CD14-positive monocyte (primary cell): ENCODE data around the gene PSMG1. TPM values are rescaled to one million over a fixed set of nuclear protein-coding genes. Genes with fewer than 3 reads are reported as not detected.

ENCODE experiments used
- DNase-seq, 3 donors: peaks; one replicate each; pipeline ENCODE4 v3.0.0-alpha.2; 2011 to 2022
- H2AFZ ChIP-seq: 2 replicates; pipeline ENCODE4 v1.6.0; 2012; ENCODE audit warnings: mild to moderate bottlenecking, low read depth, low read length, inconsistent platforms; ENCODE audit not compliant: insufficient read depth, poor library complexity, severe bottlenecking
- H3K27ac ChIP-seq, 2 donors: 1 replicate in 1 of 2; 2 replicates in 1 of 2; pipeline ENCODE4 v1.5.1; 2012 to 2013; ENCODE audit warnings: low read length in 2 of 2, control low read depth in 1 of 2, inconsistent platforms in 1 of 2, low read depth in 1 of 2, mild to moderate bottlenecking in 1 of 2
- H3K27me3 ChIP-seq, 2 donors: one replicate each; pipeline versions ENCODE4 v1.6.0 to v1.6.1; 2011 to 2013; ENCODE audit warnings: low read length in 2 of 2; ENCODE audit not compliant: control insufficient read depth in 2 of 2, insufficient read depth in 2 of 2
- H3K36me3 ChIP-seq, 2 donors: replicated peaks in 1 of 2; 1 replicate in 1 of 2; 2 replicates in 1 of 2; pipeline versions ENCODE4 v1.5.1 to v1.6.1; 2012 to 2013; ENCODE audit warnings: low read length in 2 of 2, control low read depth in 1 of 2, inconsistent platforms in 1 of 2, mild to moderate bottlenecking in 1 of 2; ENCODE audit not compliant: insufficient read depth in 2 of 2, control insufficient read depth in 1 of 2
- H3K4me1 ChIP-seq, 2 donors: 1 replicate in 1 of 2; 2 replicates in 1 of 2; pipeline versions ENCODE4 v1.5.1 to v1.6.1; 2012 to 2013; ENCODE audit warnings: low read length in 2 of 2, control low read depth in 1 of 2, inconsistent platforms in 1 of 2, mild to moderate bottlenecking in 1 of 2, moderate library complexity in 1 of 2; ENCODE audit not compliant: insufficient read depth in 2 of 2, control insufficient read depth in 1 of 2
- H3K4me2 ChIP-seq: replicated peaks from 2 replicates; pipeline ENCODE3; 2012; ENCODE audit warnings: low read length, moderate library complexity, mild to moderate bottlenecking; ENCODE audit not compliant: poor library complexity, severe bottlenecking; ENCODE audit errors: extremely low read depth
- H3K4me3 ChIP-seq, 3 experiments: fragments of 200-600 bp in 1 of 3; sonication (generic) in 1 of 3; replicated peaks in 1 of 3; 1 replicate in 2 of 3; 2 replicates in 1 of 3; pipeline ENCODE4 v1.5.1; 2011 to 2013; ENCODE audit warnings: low read length in 3 of 3, mild to moderate bottlenecking in 3 of 3, control low read depth in 2 of 3, low read depth in 2 of 3, inconsistent platforms in 1 of 3, moderate library complexity in 1 of 3
- H3K79me2 ChIP-seq: 2 replicates; pipeline ENCODE4 v1.6.0; 2012; ENCODE audit warnings: mild to moderate bottlenecking, control low read depth, inconsistent platforms, low read length, moderate library complexity; ENCODE audit not compliant: insufficient read depth
- H3K9ac ChIP-seq: 2 replicates; pipeline ENCODE4 v1.6.0; 2017; ENCODE audit warnings: low read length, mild to moderate bottlenecking; ENCODE audit not compliant: insufficient read depth, poor library complexity, severe bottlenecking
- H3K9me3 ChIP-seq, 2 donors: replicated peaks in 1 of 2; 1 replicate in 1 of 2; 2 replicates in 1 of 2; pipeline versions ENCODE4 v1.5.1 to v1.6.1; 2012 to 2013; ENCODE audit warnings: low read length in 2 of 2, control low read depth in 1 of 2; ENCODE audit not compliant: control insufficient read depth in 1 of 2, insufficient read depth in 1 of 2
- H4K20me1 ChIP-seq: 2 replicates; pipeline ENCODE4 v1.6.0; 2012; ENCODE audit warnings: mild to moderate bottlenecking, low read length, control low read depth, moderate library complexity; ENCODE audit not compliant: insufficient read depth
- H3K27ac Mint-ChIP-seq, 7 donors: one replicate each; pipeline ENCODE4 v1.8.0; 2020; ENCODE audit warnings: mild to moderate bottlenecking in 7 of 7, mixed read lengths in 7 of 7, moderate library complexity in 6 of 7, inconsistent platforms in 2 of 7
- H3K27me3 Mint-ChIP-seq, 3 donors: one replicate each; pipeline ENCODE4 v1.8.0; 2021 to 2022; ENCODE audit warnings: low read depth in 3 of 3, mild to moderate bottlenecking in 3 of 3, mixed read lengths in 3 of 3, moderate library complexity in 3 of 3, inconsistent platforms in 1 of 3
- H3K36me3 Mint-ChIP-seq, 2 donors: one replicate each; pipeline ENCODE4 v1.8.0; 2020; ENCODE audit warnings: mixed read lengths in 2 of 2, inconsistent platforms in 1 of 2, mild to moderate bottlenecking in 1 of 2
- H3K4me1 Mint-ChIP-seq: one replicate; pipeline ENCODE4 v1.8.0; 2020; ENCODE audit warnings: mild to moderate bottlenecking, mixed read lengths
- H3K4me3 Mint-ChIP-seq, 2 donors: one replicate each; pipeline ENCODE4 v1.8.0; 2020; ENCODE audit warnings: mild to moderate bottlenecking in 2 of 2, mixed read lengths in 2 of 2, moderate library complexity in 1 of 2
- H3K9me3 Mint-ChIP-seq, 7 donors: one replicate each; pipeline ENCODE4 v1.8.0; 2020 to 2022; ENCODE audit warnings: mixed read lengths in 7 of 7, mild to moderate bottlenecking in 6 of 7, moderate library complexity in 6 of 7, inconsistent platforms in 2 of 7
- CTCF ChIP-seq: fragments of 200-600 bp; IDR thresholded peaks from one replicate; pipeline ENCODE4 v1.8.0; 2022; ENCODE audit warnings: antibody characterized with exemption, mild to moderate bottlenecking
- WGBS: methylation state at CpG from one replicate; pipeline ENCODE4 v1.1.5; 2013; ENCODE audit warnings: missing lambda C conversion rate; ENCODE audit not compliant: insufficient coverage; 5-methylcytosine and 5-hydroxymethylcytosine counted together
- intact Hi-C, 2 donors: fragments of 100-400 bp; cut with micrococcal nuclease; formaldehyde crosslinking; loops; one replicate each; pipeline versions ENCODE4 v1.15.0 to v1.15.1; 2023
- polyA plus RNA-seq, 3 donors: library from polyadenylated mRNA; depleted of rRNA in 1 of 3; unstranded in 2 of 3; stranded (reverse) in 1 of 3; fragments of 300-500 nt in 2 of 3; fragments of >200 nt in 1 of 3; fragmentation: Illumina TruSeq in 2 of 3; gene quantifications; 1 replicate in 2 of 3; 2 replicates in 1 of 3; pipeline ENCODE4 v1.2.3, GENCODE V29; 2012 to 2021

The PSMG1 gene
- polyA plus RNA-seq, 3 donors: 8.5 to 29.2 (median 26.2) TPM

- DNase-seq: no peak
- Histone ChIP-seq H4K20me1 (no peaks in the 10 kb centered on the region), H3K9me3 (no peaks in the 10 kb centered on the region), H3K36me3 (no peaks in the 10 kb centered on the region), H3K27me3 (no peaks in the 10 kb centered on the region), H3K4me3 (no peak overlapping the region), H3K27ac (no peak overlapping the region), H3K4me2 (no peak overlapping the region), H2AFZ (no peak overlapping the region), H3K4me1 (no peaks in the 10 kb centered on the region), H3K9ac (no peak overlapping the region), H3K79me2 (no peaks in the 10 kb centered on the region)
- H3K4me3 Mint-ChIP-seq: no peak overlapping the region
- WGBS: 100% methylated on average over 2 of the region's 6 CpGs
- H3K4me1 Mint-ChIP-seq: no peaks in the 10 kb centered on the region
- intact Hi-C loops: no loop called here
- peaks cover 0 to 4% (median 0%) of the 10 kb centered on the region in 7 donors for H3K9me3 Mint-ChIP-seq
- H3K36me3 Mint-ChIP-seq: no peaks in the 10 kb centered on the region
- TF ChIP-seq CTCF: no peak
- H3K27me3 Mint-ChIP-seq: peaks cover 0 to 3% (median 1%) of the 10 kb centered on the region in 3 donors
- no peak overlapping the region for H3K27ac Mint-ChIP-seq
These were observed 32.9 kb downstream of the PSMG1 start for GRCh38 chr21:39150316-39150715.

GRCh38 chr21:39149882-39150281 lies 33.4 kb downstream of the PSMG1 start:
- H3K27ac Mint-ChIP-seq: no peak overlapping the region
- no peak overlapping the region for H3K27ac ChIP-seq
- no peak overlapping the region for H3K9ac ChIP-seq
- H3K4me1 ChIP-seq: no peaks in the 10 kb centered on the region
- H3K36me3 ChIP-seq: no peaks in the 10 kb centered on the region
- no peak overlapping the region for H3K4me3 ChIP-seq
- H3K9me3 ChIP-seq: peaks cover 4% of the 10 kb centered on the region in 2 donors
- H3K4me1 Mint-ChIP-seq: no peaks in the 10 kb centered on the region
- H3K79me2 ChIP-seq: no peaks in the 10 kb centered on the region
- no peak overlapping the region for H3K4me2 ChIP-seq
- no peak for DNase-seq
- no peaks in the 10 kb centered on the region for H3K27me3 ChIP-seq
- H3K9me3 Mint-ChIP-seq: peaks cover 0 to 6% (median 4%) of the 10 kb centered on the region in 7 donors
- no peak overlapping the region for H3K4me3 Mint-ChIP-seq
- no peaks in the 10 kb centered on the region for H3K36me3 Mint-ChIP-seq
- no peaks in the 10 kb centered on the region for H4K20me1 ChIP-seq
- H2AFZ ChIP-seq: no peak overlapping the region
- peaks cover 0 to 3% (median 1%) of the 10 kb centered on the region in 3 donors for H3K27me3 Mint-ChIP-seq
- intact Hi-C loops: no loop called here
- no peak for TF ChIP-seq CTCF
